K562 (cell line): ENCODE measurements around the gene TYW1B. TPM values are rescaled to one million over a fixed set of nuclear protein-coding genes. Genes with fewer than 3 reads are reported as not detected.
"Not testable (repeated sequence)": the region's sequence is repeated elsewhere in the genome, so short reads cannot be mapped to it uniquely, and the experiment has no call there.

Experiments
- ATAC-seq: fragments of 200-7000 bp; cut with Tn5 transposase; 3 replicates; pipeline ENCODE4 v1.9.1; 2020; ENCODE audit warnings: moderate library complexity
- BruUV-seq: library from RNA; stranded (reverse); fragments of 400-500 nt; replicated peaks from 2 replicates; lab custom pipeline; 2021; lab: Mats Ljungman, UMichigan
- CTCF ChIA-PET: fragments of 300-600 bp; formaldehyde crosslinking; extraction: SDS; loops from one replicate; lab custom pipeline; 2021; ENCODE audit warnings: low intra/inter-chr PET ratio; lab: Yijun Ruan, JAX
- POLR2A ChIA-PET: fragments of 300-600, 350-650 bp; sonication (Branson Sonifier 250); formaldehyde crosslinking; extraction: SDS; loops from one replicate; lab custom pipeline; 2021; ENCODE audit warnings: antibody characterized with exemption, inconsistent platforms; lab: Yijun Ruan, JAX
- DNase-seq, 4 experiments: peaks; one replicate each; pipeline versions ENCODE4 v3.0.0 to v3.0.0-alpha.2; 2011 to 2018; ENCODE audit warnings: low spot score in 3 of 4, mixed read lengths in 3 of 4; ENCODE audit errors: extremely low read depth in 1 of 4
- FAIRE-seq: peaks from 2 replicates; lab custom pipeline; 2011; peaks lifted over from hg19 to GRCh38; lab: Jason Lieb, UNC
- H2AFZ ChIP-seq: 2 replicates; pipeline ENCODE4 v1.6.0; 2011; ENCODE audit warnings: low read depth, low read length, control low read depth, inconsistent platforms
- H3K27ac ChIP-seq: fragments of 200-600 bp; 3 replicates; pipeline ENCODE4 v1.8.0; 2011; ENCODE audit warnings: low read depth, mild to moderate bottlenecking, control low read depth, inconsistent platforms, low read length, moderate library complexity, mixed read lengths; ENCODE audit errors: extremely low read depth
- H3K27me3 ChIP-seq, 2 experiments: fragments of 300-600 bp in 1 of 2; 2 replicates in 1 of 2; 3 replicates in 1 of 2; pipeline versions ENCODE4 v1.6.0 to v1.8.0; 2011; ENCODE audit warnings: inconsistent platforms in 2 of 2, low read length in 2 of 2, mild to moderate bottlenecking in 1 of 2, mixed read lengths in 1 of 2, moderate library complexity in 1 of 2; ENCODE audit not compliant: control insufficient read depth in 2 of 2, insufficient read depth in 2 of 2
- H3K36me3 ChIP-seq: fragments of 300-600 bp; 3 replicates; pipeline ENCODE4 v1.8.0; 2011; ENCODE audit warnings: mild to moderate bottlenecking, low read length, inconsistent platforms; ENCODE audit not compliant: control insufficient read depth, insufficient read depth
- H3K4me1 ChIP-seq, 2 experiments: fragments of 200-600 bp in 1 of 2; replicated peaks in 1 of 2; 2 replicates in 1 of 2; 3 replicates in 1 of 2; pipeline versions ENCODE4 v1.5.1 to v1.8.0; 2011; ENCODE audit warnings: inconsistent platforms in 2 of 2, low read length in 2 of 2, mild to moderate bottlenecking in 1 of 2, mixed read lengths in 1 of 2, moderate library complexity in 1 of 2; ENCODE audit not compliant: control insufficient read depth in 2 of 2, insufficient read depth in 2 of 2
- H3K4me2 ChIP-seq: 2 replicates; pipeline ENCODE4 v1.6.1; 2011; ENCODE audit warnings: low read length, control low read depth, inconsistent platforms, mixed read lengths; ENCODE audit not compliant: insufficient read depth
- H3K4me3 ChIP-seq: fragments of 200-600 bp; sonication (generic), shearing (Covaris generic); 2 replicates; pipeline ENCODE4 v1.5.1; 2016; ENCODE audit warnings: control low read depth, inconsistent platforms
- H3K79me2 ChIP-seq: fragments of 200-600 bp; 3 replicates; pipeline ENCODE4 v1.8.0; 2011; ENCODE audit warnings: low read length, inconsistent platforms; ENCODE audit not compliant: control insufficient read depth, insufficient read depth
- H3K9ac ChIP-seq, 2 experiments: 2 replicates each; pipeline versions ENCODE4 v1.6.0 to v1.6.1; 2011; ENCODE audit warnings: low read depth in 2 of 2, low read length in 2 of 2, control low read depth in 1 of 2, inconsistent platforms in 1 of 2, mild to moderate bottlenecking in 1 of 2, mixed read lengths in 1 of 2; ENCODE audit not compliant: insufficient read depth in 1 of 2
- H3K9me1 ChIP-seq: one replicate; pipeline ENCODE4 v1.6.0; 2011; ENCODE audit warnings: inconsistent platforms, mild to moderate bottlenecking, low read length, moderate library complexity; ENCODE audit not compliant: control insufficient read depth, insufficient read depth
- H3K9me3 ChIP-seq: replicated peaks from 2 replicates; pipeline ENCODE4 v1.5.1; 2011; ENCODE audit warnings: low read depth, low read length, inconsistent platforms; ENCODE audit not compliant: control insufficient read depth, insufficient read depth
- H4K20me1 ChIP-seq: replicated peaks from 2 replicates; pipeline ENCODE4 v1.6.1; 2011; ENCODE audit warnings: low read length, inconsistent platforms, mixed read lengths; ENCODE audit not compliant: control insufficient read depth, insufficient read depth
- SPI1 ChIP-seq: IDR thresholded peaks from 2 replicates; pipeline ENCODE4 v1.6.1; 2011; ENCODE audit warnings: low read depth, low read length, control low read depth, borderline replicate concordance
- WGBS: fragments of 100-300 bp; shearing (Covaris generic); methylation state at CpG from one replicate; pipeline ENCODE4 v1.1.6; 2016; ENCODE audit warnings: low coverage, mixed read lengths; ENCODE audit not compliant: insufficient coverage; ENCODE audit errors: missing lambda C conversion rate; 5-methylcytosine and 5-hydroxymethylcytosine counted together
- in situ Hi-C: fragments of 300-500 bp; cut with MboI; formaldehyde crosslinking; loops from 4 replicates; pipeline ENCODE4 v1.15.0; 2018; ENCODE audit warnings: inconsistent platforms, mixed read lengths
- intact Hi-C: fragments of 100-400 bp; cut with micrococcal nuclease; formaldehyde crosslinking; loops from 2 replicates; pipeline ENCODE4 v1.14.2; 2022
- polyA plus RNA-seq, 8 experiments: library from polyadenylated mRNA; depleted of rRNA in 4 of 8; stranded (reverse) in 5 of 8; unstranded in 3 of 8; fragments of >200 nt; fragmentation: Nextera tagmentation in 2 of 8; fragmentation: Illumina TruSeq in 1 of 8; extraction: Ambion mirVana in 2 of 8; extraction: Trizol in 1 of 8; gene quantifications; 2 replicates each; pipeline versions ENCODE4 v1.2.1 to v1.2.3, GENCODE V29; 2011 to 2014; ENCODE audit warnings: inconsistent platforms in 1 of 8, missing spikeins in 1 of 8
- total RNA-seq, 7 experiments: library from RNA; depleted of rRNA in 6 of 7; stranded (reverse); fragments of >200 nt in 6 of 7; fragmentation: Illumina TruSeq in 2 of 7; extraction: Trizol in 2 of 7; gene quantifications; 2 replicates each; pipeline versions ENCODE4 v1.2.1 to v1.2.3, GENCODE V29; 2011 to 2021; ENCODE audit warnings: low replicate concordance in 1 of 7

The TYW1B gene
- total and polyA plus RNA-seq, 9 of the 15 experiments (the other 6 are each of a cell fraction or from before 2014, with no cell fraction given) = 5.8 to 14.7 (median 9.8) TPM

GRCh38 chr7:72867591-72867990 lies 39.6 kb upstream of the TYW1B start:
- H3K4me3 ChIP-seq, in situ Hi-C loops, H3K27ac ChIP-seq, H4K20me1 ChIP-seq, H3K9me3 ChIP-seq, POLR2A ChIA-PET, H3K27me3 ChIP-seq, FAIRE-seq, intact Hi-C loops, CTCF ChIA-PET, H2AFZ ChIP-seq, H3K79me2 ChIP-seq, H3K4me1 ChIP-seq, H3K9me1 ChIP-seq, H3K36me3 ChIP-seq, BruUV-seq, H3K4me2 ChIP-seq, ATAC-seq, H3K9ac ChIP-seq: not testable (repeated sequence)
- 10% methylated on average over 4 of the region's 7 CpGs for WGBS
- 0 out of 2 replicates have a peak, but pooled peaks have one; percentile 20 for TF ChIP-seq SPI1
- peak in 1 of 4 experiments; percentile 3 for DNase-seq

DNA sequence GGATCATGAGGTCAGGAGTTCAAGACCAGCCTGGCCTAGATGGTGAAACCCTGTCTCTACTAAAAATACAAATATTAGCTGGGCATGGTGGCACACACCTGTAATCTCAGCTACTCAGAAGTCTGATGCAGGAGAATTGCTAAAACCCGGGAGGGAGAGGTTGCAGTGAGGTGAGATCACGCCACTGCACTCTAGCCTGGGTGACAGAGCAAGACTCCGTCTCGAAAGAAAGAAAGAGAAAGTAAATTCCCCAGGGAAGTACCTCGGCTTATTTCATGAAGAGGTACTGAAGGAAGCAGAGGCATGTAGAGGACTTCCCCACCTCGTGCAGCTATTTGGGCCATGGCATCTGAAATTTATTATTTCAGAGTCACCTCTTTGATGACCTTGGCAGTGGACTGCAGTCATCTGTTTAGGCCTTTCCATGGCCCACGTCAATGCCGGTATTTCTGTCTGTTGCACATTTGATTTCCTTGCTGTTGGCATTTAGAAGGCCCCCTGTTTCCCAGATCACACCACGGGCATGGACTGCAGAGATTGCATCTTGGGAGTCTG lies 30.9 kb upstream of the TYW1B start:
- H3K27me3 ChIP-seq, intact Hi-C loops, H3K9me3 ChIP-seq, ATAC-seq, H4K20me1 ChIP-seq, CTCF ChIA-PET, H3K9me1 ChIP-seq, H3K4me3 ChIP-seq, H3K4me2 ChIP-seq, DNase-seq, H2AFZ ChIP-seq, H3K36me3 ChIP-seq, BruUV-seq, H3K9ac ChIP-seq, FAIRE-seq, H3K4me1 ChIP-seq, H3K79me2 ChIP-seq, H3K27ac ChIP-seq: not testable (repeated sequence)
- WGBS = 40% methylated on average over 9 of the region's 9 CpGs
- POLR2A ChIA-PET = interaction anchor here (0.6 to 1.0 kb wide), 2 partner anchors 21 to 1332 kb away, joined by 3 read pairs; no protein-coding TSS in a partner anchor
- in situ Hi-C loops = loop anchor here (5.0 kb wide), 1 partner anchor 327 kb away; no protein-coding TSS in a partner anchor
